DND-41 (cell line): ENCODE measurements around the gene ENPP1.

Experiments
- ATAC-seq: fragments of 200-7000 bp; cut with Tn5 transposase; 3 replicates; pipeline ENCODE4 v1.9.1; 2021; ENCODE audit warnings: low read depth; ENCODE audit not compliant: insufficient read depth
- DNase-seq: peaks from one replicate; pipeline ENCODE4 v3.0.0-alpha.2; 2020
- H2AFZ ChIP-seq: 2 replicates; pipeline ENCODE4 v1.6.0; 2012; ENCODE audit warnings: low read depth, low read length
- H3K27ac ChIP-seq: 2 replicates; pipeline ENCODE4 v1.5.1; 2012; ENCODE audit warnings: low read length, inconsistent platforms
- H3K27me3 ChIP-seq: fragments of 200-600 bp; sonication (generic); 2 replicates; pipeline ENCODE4 v1.6.0; 2012; ENCODE audit warnings: low read length, mild to moderate bottlenecking, inconsistent platforms; ENCODE audit not compliant: insufficient read depth, poor library complexity
- H3K36me3 ChIP-seq: 2 replicates; pipeline ENCODE4 v1.5.1; 2012; ENCODE audit warnings: low read length, inconsistent platforms; ENCODE audit not compliant: insufficient read depth
- H3K4me1 ChIP-seq: 2 replicates; pipeline ENCODE4 v1.5.1; 2012; ENCODE audit warnings: mild to moderate bottlenecking, low read length; ENCODE audit not compliant: insufficient read depth
- H3K4me2 ChIP-seq: 2 replicates; pipeline ENCODE4 v1.6.0; 2012; ENCODE audit warnings: mild to moderate bottlenecking, moderate library complexity, low read length, inconsistent platforms; ENCODE audit not compliant: insufficient read depth
- H3K4me3 ChIP-seq, 2 experiments: fragments of 200-600 bp in 1 of 2; shearing (Covaris generic) in 1 of 2; 2 replicates each; pipeline ENCODE4 v1.5.1; 2012 to 2016; ENCODE audit warnings: inconsistent platforms in 2 of 2, low read length in 2 of 2, mild to moderate bottlenecking in 2 of 2, low read depth in 1 of 2, moderate library complexity in 1 of 2
- H3K79me2 ChIP-seq: 2 replicates; pipeline ENCODE4 v1.6.0; 2012; ENCODE audit warnings: low read length, inconsistent platforms; ENCODE audit not compliant: insufficient read depth
- H3K9ac ChIP-seq: 2 replicates; pipeline ENCODE4 v1.6.0; 2012; ENCODE audit warnings: low read depth, mild to moderate bottlenecking, inconsistent platforms, low read length, moderate library complexity
- H3K9me3 ChIP-seq: 2 replicates; pipeline ENCODE4 v1.5.1; 2012; ENCODE audit warnings: low read length, moderate library complexity, mild to moderate bottlenecking, inconsistent platforms; ENCODE audit not compliant: insufficient read depth, severe bottlenecking
- H4K20me1 ChIP-seq: 2 replicates; pipeline ENCODE4 v1.6.0; 2012; ENCODE audit warnings: low read length; ENCODE audit not compliant: insufficient read depth
- EZH2 ChIP-seq: IDR thresholded peaks from 3 replicates; pipeline ENCODE4 v1.6.1; 2012; ENCODE audit warnings: borderline replicate concordance, low read depth, mild to moderate bottlenecking, moderate library complexity, low read length, inconsistent platforms; ENCODE audit not compliant: severe bottlenecking
- TF ChIP-seq, protein P1 (sequence below): IDR thresholded peaks from 2 replicates; pipeline ENCODE4 v1.5.1; 2012; ENCODE audit warnings: borderline replicate concordance, low read length, moderate library complexity, mild to moderate bottlenecking; ENCODE audit not compliant: poor library complexity, severe bottlenecking; ENCODE audit errors: extremely low read depth

Gene ENPP1

DNA sequence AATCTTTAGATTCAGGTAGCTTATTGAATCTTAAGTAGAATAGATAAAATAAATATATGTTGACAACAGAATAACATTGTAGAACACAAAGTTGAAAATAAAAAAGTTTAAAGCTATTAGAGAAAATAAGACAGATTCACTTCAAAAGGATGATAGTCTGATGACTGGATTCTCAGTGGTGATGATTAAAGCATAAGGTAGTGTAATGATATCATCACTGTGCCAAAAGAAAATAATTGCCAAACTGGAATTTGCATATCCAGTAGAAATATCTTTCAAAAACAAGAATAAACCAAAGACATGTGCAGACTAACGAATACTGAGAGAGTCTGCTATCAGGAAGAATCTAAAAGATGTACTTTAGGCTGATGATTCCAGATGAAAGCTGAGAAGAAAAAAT, 30.2 kb downstream of the ENPP1 start:
- peaks cover 8% of the 10 kb centered on the region for H3K27me3 ChIP-seq
- no peak overlapping the region for H2AFZ ChIP-seq
- no peak for DNase-seq
- no peak overlapping the region for H3K27ac ChIP-seq
- no peak for ATAC-seq
- no peaks in the 10 kb centered on the region for H3K79me2 ChIP-seq
- H3K4me3 ChIP-seq = no peak overlapping the region
- no peaks in the 10 kb centered on the region for H3K9me3 ChIP-seq
- H3K4me2 ChIP-seq = no peak overlapping the region
- no peak overlapping the region for H3K9ac ChIP-seq
- H3K4me1 ChIP-seq = no peaks in the 10 kb centered on the region
- H3K36me3 ChIP-seq = no peaks in the 10 kb centered on the region
- TF ChIP-seq, protein P1, sequence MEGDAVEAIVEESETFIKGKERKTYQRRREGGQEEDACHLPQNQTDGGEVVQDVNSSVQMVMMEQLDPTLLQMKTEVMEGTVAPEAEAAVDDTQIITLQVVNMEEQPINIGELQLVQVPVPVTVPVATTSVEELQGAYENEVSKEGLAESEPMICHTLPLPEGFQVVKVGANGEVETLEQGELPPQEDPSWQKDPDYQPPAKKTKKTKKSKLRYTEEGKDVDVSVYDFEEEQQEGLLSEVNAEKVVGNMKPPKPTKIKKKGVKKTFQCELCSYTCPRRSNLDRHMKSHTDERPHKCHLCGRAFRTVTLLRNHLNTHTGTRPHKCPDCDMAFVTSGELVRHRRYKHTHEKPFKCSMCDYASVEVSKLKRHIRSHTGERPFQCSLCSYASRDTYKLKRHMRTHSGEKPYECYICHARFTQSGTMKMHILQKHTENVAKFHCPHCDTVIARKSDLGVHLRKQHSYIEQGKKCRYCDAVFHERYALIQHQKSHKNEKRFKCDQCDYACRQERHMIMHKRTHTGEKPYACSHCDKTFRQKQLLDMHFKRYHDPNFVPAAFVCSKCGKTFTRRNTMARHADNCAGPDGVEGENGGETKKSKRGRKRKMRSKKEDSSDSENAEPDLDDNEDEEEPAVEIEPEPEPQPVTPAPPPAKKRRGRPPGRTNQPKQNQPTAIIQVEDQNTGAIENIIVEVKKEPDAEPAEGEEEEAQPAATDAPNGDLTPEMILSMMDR = no peak
- no peak for TF ChIP-seq EZH2
- H4K20me1 ChIP-seq = no peaks in the 10 kb centered on the region

DNA sequence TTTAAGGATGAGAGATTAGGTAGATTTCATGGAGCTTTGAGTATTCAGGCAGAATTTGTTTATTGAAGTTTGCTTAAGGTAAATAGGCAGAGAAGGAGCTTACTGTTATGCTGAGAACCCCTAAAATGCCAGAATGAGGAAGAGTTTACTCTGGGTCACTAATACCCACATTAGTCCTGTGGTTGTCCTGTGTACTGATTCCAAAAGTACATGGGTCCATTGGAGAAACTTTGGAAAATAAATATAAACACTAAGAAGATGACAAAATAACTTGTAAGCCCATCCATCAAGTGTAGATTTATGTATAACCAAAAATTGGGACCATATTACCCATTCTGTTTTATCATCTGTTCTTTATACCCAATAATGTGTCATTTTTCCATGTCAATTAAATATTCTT, 31.6 kb downstream of the ENPP1 start:
- Histone ChIP-seq H3K4me3 (no peak overlapping the region), H4K20me1 (no peaks in the 10 kb centered on the region), H3K79me2 (no peaks in the 10 kb centered on the region), H3K36me3 (no peaks in the 10 kb centered on the region), H3K9ac (no peak overlapping the region), H3K27me3 (no peaks in the 10 kb centered on the region), H2AFZ (no peak overlapping the region), H3K4me2 (no peak overlapping the region), H3K4me1 (no peaks in the 10 kb centered on the region), H3K9me3 (no peaks in the 10 kb centered on the region), H3K27ac (no peak overlapping the region)
- ATAC-seq (no peak), DNase-seq (no peak)
- TF ChIP-seq, protein P1 = no peak
- TF ChIP-seq EZH2 = no peak

DNA sequence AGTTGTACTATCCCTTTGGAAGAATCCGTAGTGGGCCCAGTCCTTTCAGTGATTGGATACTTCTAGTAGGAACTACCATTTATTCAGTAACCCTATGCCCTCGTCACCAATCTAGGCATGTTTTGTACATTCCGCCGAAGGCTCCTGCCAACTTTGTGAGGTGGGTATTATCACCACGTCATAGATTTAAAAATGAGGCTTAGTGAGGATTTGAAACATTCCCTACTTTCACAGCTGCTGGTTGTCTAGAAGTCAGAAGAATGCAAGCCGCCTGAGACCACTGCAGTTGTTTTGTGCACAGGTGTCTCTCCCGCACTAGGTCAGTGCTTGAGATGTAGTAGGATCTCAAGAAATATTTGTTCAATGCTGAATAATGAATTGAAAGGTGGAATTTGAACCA, 32.6 kb downstream of the ENPP1 start:
- no peaks in the 10 kb centered on the region for H3K79me2 ChIP-seq
- H2AFZ ChIP-seq = no peak overlapping the region
- TF ChIP-seq, protein P1 = no peak
- no peak for TF ChIP-seq EZH2
- H3K4me3 ChIP-seq = no peak overlapping the region
- no peaks in the 10 kb centered on the region for H3K36me3 ChIP-seq
- H4K20me1 ChIP-seq = no peaks in the 10 kb centered on the region
- H3K9me3 ChIP-seq = no peaks in the 10 kb centered on the region
- H3K4me1 ChIP-seq = no peaks in the 10 kb centered on the region
- ATAC-seq (no peak), DNase-seq (no peak)
- no peak overlapping the region for H3K4me2 ChIP-seq
- H3K9ac ChIP-seq = no peak overlapping the region
- no peaks in the 10 kb centered on the region for H3K27me3 ChIP-seq
- no peak overlapping the region for H3K27ac ChIP-seq
